HG03432 (cell line): ENCODE measurements around the gene FHIT.
"Not testable (repeated sequence)": the region's sequence is repeated elsewhere in the genome, so short reads cannot be mapped to it uniquely, and the experiment has no call there.

Experiments used
- ATAC-seq: cut with Tn5 transposase; IDR thresholded peaks from one replicate; pipeline ENCODE4 v1.9.1; 2021; ENCODE audit warnings: mild to moderate bottlenecking, moderate library complexity; ENCODE audit not compliant: unreplicated experiment

FHIT gene

DNA sequence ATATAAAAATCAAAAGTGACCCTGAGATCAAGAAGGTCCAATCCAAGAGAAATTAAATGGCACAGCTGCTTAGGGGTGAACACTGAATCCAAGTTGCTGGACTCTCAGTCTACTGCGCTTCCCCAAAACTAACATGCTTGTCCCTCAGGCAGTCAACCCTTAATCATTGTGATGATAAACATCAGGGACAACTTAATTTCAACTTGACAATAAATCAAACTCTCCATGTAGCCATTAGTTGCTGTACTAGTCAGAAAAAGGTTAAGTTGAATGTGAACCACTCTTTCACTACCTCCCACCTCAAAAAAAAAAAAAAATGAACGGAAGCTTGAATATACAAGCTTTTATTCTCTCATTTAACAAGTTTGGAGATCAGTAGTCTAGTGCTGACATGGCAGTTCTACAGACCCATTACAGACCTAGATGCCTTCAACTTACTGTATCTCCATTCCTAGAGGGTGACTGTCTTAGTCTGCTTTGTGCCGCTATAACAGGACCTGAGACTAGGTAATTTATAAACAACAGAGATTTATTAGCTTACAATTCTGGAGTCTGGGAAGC, 185.7 kb downstream of the FHIT start:
- no peak for ATAC-seq

DNA sequence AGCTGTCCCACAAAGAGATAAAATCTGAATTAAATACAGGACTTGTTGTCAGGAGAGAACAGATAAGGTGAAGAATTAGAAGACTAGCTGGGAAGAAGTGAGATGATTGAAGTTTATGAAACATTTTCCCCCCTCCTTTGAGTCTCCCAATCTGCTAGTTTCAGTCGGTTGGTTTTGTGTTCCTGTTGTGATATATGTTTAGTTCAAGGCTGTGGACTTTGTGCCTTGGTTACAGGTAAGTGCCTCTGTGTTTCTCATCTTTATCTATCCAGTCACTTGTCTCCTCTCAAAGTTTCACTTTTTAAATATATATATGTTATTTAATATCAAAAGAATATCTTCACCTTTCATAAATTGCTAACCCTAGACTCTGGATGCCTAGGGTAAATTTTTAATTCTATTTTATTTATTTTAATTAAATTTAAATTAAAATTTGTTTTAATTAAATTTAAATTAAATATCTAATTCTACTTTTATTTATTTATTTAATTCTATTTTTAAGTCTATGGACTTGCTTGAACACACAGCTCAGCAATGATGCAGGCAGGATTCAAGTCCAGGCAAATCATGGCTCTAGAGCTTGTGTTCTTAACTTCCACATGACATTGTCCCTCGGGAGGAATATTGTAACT, 190.0 kb downstream of the FHIT start:
- ATAC-seq = no peak

DNA sequence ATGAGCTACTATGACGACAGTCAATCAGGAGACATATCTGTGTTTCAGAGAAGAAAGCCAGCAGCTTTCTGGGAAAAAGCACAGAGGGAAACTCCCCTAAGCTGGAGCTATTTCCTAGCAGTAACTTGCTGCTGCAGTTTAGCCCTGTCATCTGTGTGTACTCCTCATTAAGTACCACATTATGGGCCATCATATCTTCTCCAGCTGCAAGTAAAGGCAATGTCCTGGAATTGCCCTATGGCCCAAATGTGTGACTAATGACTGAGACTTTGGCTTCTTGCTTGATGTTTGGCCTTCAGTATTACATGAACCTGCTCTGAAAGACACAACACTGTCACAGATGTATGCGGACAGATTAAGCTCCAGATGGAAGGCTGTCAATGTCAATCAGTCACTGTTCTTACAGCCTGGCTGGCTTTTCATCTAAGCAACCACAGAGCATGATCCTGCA, 190.8 kb downstream of the FHIT start:
- no peak for ATAC-seq

DNA sequence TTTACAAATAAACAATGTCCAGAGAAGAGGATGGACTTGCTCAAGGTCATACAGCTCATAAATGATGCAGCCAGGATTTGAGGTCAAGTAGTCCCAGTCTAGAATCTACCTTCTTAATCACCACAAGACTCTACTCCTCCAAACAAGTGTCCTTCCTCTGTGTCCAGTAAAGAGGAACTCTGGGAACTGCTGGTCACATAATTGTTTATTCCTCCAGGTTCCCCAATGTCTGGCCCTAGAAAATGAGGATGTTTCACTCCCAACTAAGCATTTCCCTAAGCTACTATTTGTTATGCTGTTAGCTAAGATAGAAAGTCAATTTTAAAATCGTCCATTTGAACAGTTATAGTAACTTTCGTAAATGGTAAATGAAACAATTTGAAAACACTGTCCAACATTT, 192.4 kb downstream of the FHIT start:
- ATAC-seq = no peak

DNA sequence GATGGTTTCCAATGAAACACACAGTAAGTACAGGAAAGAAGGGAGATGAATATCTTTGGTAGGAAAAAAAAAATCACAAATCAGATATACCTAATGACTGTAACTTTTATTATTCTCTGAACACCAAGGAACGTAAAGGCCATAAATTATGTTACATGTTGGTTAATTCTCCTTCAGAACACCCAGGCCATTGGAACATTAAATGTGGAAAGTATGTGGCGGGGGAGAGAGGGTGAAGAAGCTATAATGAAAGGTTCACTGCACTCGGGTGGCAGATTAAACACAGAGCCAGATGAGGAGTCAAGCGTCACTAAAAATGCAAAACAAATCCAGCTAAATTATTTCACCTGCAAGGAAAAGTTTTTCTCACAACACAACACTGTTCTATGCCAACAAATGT, 193.8 kb downstream of the FHIT start:
- no peak for ATAC-seq

DNA sequence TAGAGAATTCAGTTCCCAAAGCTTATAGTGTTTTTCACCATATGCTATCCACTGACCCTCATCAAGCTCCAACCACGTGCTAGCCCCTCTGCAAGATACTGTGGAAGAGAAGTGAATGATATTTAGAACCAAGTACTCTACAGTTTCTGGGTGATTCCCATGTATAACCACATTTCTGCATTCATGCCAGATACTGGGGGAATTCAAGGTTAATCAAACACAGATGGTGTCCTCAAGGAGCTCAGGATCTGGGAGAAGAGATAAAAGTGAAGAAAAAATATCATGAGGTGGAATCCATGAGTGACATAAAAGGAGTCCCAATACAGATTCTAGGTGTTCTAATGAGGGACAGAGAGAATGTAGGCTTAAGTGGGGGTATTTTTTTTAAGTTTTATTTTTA, 195.8 kb downstream of the FHIT start:
- no peak for ATAC-seq

DNA sequence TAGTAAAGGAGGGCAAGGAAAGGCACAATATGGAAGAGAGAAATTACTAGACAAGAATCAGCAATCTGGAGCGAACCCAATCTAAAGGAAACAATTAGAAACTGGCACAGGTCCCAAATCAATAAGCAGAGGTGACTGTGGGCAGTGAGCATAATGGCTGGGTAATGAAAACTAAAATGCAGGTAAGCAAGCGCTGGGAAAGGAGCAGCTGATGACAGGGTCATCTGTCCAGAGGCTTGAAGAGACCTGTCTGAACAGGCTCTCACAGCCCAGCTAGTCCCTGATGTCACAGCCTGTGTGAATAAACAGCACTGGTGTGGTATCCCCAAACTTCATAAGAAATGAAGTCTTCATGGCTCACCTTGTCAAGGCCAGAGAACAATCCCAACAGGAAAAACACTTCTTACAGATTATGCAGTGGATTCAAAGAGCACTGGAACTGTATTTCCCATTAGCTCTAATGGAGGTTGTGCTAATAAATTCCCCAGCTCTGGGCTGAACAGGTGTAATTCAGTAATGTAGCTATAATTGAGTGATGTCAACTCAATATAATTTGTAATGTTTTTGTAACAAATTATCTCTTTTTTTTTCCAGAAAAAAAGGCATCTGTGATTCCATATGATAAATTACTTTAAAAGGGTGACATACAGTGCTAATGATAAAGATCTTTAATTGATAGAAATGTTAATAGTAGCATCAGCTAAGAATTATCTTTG, 197.3 kb downstream of the FHIT start:
- no peak for ATAC-seq

DNA sequence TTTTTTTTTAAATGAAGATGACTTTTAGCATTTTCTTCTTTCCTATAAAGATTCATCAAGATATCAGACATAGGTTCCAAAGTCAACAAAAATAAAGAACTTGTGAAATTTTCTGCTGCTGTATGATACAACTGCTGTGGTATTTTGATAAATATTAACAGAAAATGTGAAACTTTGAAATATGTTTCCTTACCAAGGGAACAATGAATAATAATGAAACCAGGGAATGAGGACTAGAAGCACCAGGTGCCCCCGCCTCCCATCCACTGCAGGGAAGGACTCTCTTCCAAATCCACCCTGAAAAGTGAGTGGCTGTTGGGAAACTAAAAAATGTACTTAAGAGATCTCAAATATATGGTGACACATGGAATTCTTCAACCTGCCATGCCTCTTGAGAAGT, 198.4 kb downstream of the FHIT start:
- no peak for ATAC-seq

DNA sequence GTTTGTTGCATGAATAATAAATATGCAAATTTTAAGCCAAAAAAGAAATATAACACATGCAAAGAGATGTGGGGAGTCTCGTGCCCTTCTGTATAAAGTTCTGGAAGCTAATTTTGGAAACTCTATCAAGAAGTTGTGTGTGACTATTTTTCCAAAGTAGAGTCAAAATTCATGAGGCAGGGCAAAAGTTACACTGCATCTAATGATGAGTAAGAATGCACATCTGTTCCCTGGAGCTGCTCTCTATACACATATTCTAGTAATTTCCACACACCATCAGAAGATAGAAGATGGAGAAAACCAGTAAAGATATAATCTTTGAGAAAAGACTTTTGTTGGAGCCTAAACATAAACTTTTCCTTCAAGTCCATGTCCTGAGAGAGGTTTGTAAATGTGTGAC, 199.6 kb downstream of the FHIT start:
- ATAC-seq = no peak

DNA sequence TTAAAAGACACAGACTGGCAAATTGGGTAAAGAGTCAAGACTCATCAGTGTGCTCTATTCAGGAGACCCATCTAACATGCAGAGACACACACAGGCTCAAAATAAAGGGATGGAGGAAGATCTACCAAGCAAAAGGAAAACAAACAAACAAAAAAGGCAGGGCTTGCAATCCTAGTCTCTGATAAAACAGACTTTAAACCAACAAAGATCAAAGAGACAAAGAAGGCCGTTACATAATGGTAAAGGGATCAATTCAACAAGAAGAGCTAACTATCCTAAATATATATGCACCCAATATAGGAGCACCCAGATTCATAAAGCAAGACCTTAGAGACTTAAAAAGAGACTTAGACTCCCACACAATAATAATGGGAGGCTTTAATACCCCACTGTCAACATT, 206.1 kb downstream of the FHIT start:
- ATAC-seq = not testable (repeated sequence)

DNA sequence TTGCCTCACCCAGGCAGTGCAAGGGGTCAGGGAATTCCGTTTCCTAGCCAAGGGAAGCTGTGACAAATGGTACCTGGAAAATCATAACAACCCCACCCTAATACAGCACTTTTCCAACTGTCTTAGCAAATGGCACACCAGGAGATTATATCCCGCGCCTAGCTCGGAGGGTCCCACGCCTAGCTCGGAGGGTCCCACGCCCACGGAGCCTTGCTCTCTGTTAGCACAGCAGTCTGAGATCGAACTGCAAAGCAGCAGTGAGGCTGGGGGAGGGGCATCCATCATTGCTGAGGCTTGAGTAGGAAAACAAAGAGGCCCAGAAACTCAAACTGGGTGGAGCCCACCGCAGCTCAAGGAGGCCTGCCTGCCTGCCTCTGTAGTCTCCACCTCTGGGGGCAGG, 208.1 kb downstream of the FHIT start:
- ATAC-seq = no peak

DNA sequence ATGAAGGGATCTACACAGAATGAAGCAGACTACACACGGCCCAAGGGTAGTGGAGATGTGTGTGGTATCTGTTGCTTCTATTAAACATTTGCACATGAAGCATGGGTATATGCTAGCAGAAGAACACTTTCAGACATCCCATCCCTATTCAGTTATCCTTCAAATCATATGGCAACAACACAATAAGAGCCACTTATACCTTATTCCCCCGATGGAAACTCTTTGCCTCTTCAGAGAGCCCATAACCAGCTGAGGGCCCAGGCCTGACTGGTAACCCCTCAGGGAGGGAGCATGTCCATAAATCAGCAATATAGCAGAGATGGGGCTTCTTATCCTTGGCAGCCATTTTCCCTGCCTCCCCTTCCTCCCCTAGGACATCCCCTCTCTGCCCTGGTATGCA, 210.6 kb downstream of the FHIT start:
- no peak for ATAC-seq

DNA sequence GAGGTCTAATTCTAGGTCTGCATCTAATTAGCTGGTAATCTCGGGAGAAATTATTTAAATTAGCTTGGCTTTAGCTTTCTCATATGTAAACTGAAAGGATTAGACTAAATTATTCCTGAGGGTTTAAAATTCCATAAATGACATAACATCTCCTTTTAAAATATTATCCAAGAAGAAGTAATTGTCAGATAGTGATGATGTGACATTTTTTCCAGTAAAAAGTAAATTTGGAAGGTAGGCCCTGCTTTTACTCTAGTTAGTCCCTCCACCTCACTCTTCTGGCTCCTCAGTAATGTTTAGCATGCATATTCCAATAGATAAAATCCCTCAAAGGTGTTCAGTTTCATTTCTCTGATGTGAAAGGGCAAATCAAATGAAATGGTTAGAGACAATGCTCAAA, 215.7 kb downstream of the FHIT start:
- ATAC-seq = no peak

DNA sequence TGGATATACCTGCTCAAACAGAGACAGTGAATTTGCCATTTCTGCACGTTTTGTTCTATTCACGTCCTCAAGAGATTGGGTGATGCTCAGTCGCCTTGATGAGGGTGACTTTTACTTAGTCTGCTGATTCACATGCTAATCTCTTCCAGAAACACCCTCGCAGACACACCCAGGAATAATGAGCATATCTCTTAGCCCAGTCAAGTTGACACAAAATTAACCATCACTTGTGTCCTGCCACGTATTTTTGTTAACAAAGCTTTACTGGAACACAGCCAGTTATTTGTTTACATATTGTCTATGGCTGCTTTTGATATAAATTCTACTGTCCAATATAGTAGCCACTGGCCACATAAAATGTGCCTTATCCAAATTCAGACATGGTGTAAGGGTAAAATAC, 218.3 kb downstream of the FHIT start:
- ATAC-seq = no peak

DNA sequence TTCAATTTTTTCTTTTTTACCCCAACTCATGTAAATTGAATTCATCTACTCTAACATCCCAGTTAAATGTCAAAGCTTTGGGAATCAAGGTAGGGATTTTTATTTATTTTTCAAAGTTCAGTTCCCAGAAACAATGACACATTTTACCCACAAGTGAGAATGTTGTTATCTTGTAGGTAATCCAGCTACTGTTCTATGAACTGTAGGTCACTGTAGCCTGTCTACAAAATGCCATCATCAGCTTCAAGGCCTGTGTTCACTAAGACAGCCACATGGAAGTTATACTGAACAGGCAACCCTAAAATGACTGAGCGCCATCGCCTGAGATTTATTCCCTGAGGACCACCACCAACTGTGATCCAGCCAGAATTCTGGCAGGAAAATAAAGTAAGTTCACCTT, 219.7 kb downstream of the FHIT start:
- no peak for ATAC-seq

DNA sequence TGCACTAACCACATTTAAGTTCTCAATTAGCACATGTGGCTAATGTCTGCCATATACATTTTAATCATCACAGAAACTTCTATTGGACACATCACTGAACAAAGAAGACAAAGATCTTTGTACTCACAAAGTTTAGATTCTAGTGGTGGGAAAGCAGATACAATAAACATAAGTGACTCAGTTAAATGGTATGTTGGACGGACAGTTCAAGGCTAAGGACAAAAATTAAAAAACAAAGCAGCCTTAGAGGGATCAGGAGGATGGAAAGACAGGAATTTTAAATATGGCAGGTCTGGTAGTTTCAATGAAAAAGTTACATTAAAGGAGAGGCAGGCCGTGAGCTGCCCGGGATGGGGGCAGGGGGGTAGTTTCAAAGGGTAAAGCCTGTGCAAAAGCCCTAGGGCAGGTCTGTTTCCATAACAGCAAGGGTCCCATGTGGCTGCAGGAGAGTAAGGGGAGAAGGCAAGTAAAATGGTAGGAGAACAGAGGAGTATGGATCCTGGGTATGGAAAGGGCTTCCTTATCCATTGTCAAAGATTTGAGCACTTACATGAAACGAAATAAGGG, 220.7 kb downstream of the FHIT start:
- ATAC-seq = no peak

DNA sequence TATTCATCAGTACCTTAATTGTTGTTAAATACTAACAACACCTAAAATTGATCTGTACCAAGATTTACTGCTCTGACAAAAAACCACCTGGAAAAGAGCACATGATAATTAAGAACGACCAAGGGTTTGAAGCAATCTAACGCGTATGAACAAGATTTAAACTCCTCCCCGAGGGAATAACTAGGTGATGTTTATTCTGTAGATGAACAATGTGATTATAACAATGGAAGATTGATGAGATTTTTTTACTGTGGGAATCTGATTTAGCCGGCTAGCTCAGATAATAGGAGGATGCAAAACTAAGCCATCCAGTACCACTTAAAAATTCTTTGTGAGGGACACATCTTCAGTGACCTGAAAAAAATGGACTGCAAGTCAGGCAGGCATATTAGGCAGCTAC, 222.1 kb downstream of the FHIT start:
- ATAC-seq = no peak

DNA sequence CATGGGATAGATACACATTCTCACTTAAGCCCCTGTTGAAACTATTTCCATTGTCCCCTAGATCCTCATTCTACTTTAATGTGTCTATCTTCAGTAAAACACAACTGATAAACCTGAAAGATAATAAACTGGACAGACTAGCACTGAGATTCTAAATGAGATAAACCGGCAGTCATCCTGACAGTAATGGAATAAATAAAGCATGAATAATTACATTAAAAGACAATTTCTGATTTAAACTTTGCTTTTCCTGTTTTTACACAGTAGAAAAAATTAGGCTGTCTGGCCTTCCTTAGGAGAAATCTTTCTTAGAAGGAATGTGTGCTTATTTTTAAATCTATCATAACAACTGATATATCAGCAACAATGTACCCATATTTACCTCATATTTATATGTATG, 232.4 kb downstream of the FHIT start:
- ATAC-seq = no peak

DNA sequence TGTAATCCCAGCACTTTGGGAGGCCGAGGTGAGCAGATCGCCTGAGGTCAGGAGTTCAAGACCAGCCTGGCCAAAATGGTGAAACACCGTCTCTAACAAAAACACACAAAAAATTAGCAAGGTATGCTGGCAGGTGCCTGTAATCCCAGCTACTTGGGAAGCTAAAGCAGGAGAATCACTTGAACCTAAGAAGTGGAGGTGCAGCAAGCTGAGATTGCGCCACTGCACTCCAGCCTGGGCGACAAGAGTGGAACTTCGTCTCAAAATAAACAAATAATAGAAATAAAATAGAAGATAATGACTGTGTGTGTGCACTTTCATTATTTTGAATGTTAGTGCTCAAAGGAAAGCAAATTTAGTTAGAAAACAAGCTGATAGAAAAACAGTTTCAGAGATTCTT, 234.2 kb downstream of the FHIT start:
- ATAC-seq = not testable (repeated sequence)

DNA sequence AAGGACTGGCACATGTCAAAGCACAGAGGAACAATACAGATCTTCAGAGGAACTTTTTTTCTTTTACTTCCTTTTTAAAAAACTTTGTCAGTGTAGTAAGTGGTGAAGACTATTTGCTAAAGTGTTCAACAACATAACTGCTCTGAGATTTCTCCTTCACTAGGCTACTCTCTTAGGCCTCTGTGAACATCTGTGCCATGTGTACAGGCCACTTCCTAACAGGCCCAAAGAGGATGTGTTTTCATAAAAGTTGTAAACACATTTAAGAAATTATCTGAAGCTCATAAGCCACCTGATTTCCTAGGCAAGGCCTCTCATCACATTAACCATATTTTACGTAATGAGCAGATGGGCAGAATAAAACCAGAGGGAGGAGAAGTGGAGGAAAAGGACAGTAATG, 235.4 kb downstream of the FHIT start:
- no peak for ATAC-seq

DNA sequence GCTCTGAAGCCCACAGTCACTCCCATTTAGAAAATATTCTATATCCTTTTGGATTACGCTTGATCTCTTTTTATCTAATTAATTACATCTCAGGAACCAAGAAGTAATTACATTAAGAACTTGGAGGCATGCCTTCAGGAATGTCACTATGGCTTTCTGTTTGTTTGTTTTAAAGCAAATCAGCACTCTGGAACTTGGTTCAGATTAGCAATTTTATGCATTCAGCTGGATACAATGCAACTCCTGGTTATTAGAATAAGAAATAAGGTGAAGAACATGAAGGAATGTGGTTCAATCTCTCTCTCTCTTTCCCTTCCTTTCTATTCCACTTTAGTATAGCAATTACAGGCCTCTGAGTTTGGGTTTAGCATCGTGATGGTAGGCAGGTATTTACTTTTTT, 235.8 kb downstream of the FHIT start:
- no peak for ATAC-seq

DNA sequence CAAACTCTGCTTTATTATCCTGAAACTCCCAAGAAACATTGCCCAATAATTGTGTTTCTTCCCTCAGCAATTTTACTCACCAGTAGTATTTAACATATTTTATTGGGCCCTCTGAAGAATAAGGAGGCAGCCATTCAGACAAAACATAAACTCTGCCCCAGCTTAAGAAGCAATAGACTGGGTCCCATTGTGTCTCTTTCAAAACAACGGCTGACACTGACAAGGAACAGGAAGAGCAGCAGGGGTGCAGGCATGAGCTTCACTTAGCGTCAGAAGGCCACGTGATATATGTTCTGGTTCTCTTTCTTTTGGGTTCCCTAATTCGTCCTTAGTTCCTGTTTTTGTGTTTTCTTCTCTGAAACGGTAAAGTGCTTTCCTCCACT, 242.3 kb downstream of the FHIT start:
- ATAC-seq = no peak
